Keratinocyte (primary cell): ENCODE measurements around the gene PPP1R7. TPM values are rescaled to one million over a fixed set of nuclear protein-coding genes. Genes with fewer than 3 reads are reported as not detected.

Experiments used
- DNase-seq: peaks from one replicate; pipeline ENCODE4 v3.0.0-alpha.2; 2011; ENCODE audit warnings: low read depth, missing footprints, low spot score
- FAIRE-seq: peaks from 2 replicates; lab custom pipeline; 2011; peaks lifted over from hg19 to GRCh38; lab: Jason Lieb, UNC
- H2AFZ ChIP-seq: 2 replicates; pipeline ENCODE4 v1.6.0; 2012; ENCODE audit warnings: low read length, control low read depth, inconsistent platforms; ENCODE audit not compliant: control insufficient read depth
- H3K27ac ChIP-seq: 2 replicates; pipeline ENCODE4 v1.5.1; 2011; ENCODE audit warnings: low read length; ENCODE audit not compliant: control insufficient read depth, insufficient read depth
- H3K27me3 ChIP-seq: 3 replicates; pipeline ENCODE4 v1.6.0; 2011; ENCODE audit warnings: low read length; ENCODE audit not compliant: control insufficient read depth, insufficient read depth; ENCODE audit errors: extremely low read depth
- H3K36me3 ChIP-seq, 2 experiments: 2 replicates in 1 of 2; 3 replicates in 1 of 2; pipeline ENCODE4 v1.5.1; 2011; ENCODE audit warnings: low read length in 2 of 2, mild to moderate bottlenecking in 1 of 2; ENCODE audit not compliant: control insufficient read depth in 2 of 2, insufficient read depth in 2 of 2; ENCODE audit errors: extremely low read depth in 1 of 2
- H3K4me1 ChIP-seq: 3 replicates; pipeline ENCODE4 v1.5.1; 2011; ENCODE audit warnings: low read length; ENCODE audit not compliant: control insufficient read depth, insufficient read depth; ENCODE audit errors: extremely low read depth
- H3K4me2 ChIP-seq: 3 replicates; pipeline ENCODE4 v1.6.0; 2011; ENCODE audit warnings: low read depth, low read length; ENCODE audit not compliant: control insufficient read depth, insufficient read depth; ENCODE audit errors: extremely low read depth
- H3K4me3 ChIP-seq, 3 experiments: fragments of 200-600 bp in 1 of 3; sonication (generic) in 1 of 3; 2 replicates in 2 of 3; 3 replicates in 1 of 3; pipeline ENCODE4 v1.5.1; 2011 to 2016; ENCODE audit warnings: low read length in 3 of 3, mild to moderate bottlenecking in 3 of 3, control low read depth in 2 of 3, inconsistent platforms in 1 of 3, low read depth in 1 of 3, mixed read lengths in 1 of 3, mixed run types in 1 of 3, moderate library complexity in 1 of 3; ENCODE audit not compliant: control insufficient read depth in 2 of 3, insufficient read depth in 2 of 3; ENCODE audit errors: extremely low read depth in 1 of 3
- H3K79me2 ChIP-seq: 2 replicates; pipeline ENCODE4 v1.6.0; 2012; ENCODE audit warnings: low read length; ENCODE audit not compliant: control insufficient read depth, insufficient read depth
- H3K9ac ChIP-seq: 3 replicates; pipeline ENCODE4 v1.6.0; 2011; ENCODE audit warnings: low read length; ENCODE audit not compliant: control insufficient read depth, insufficient read depth; ENCODE audit errors: extremely low read depth
- H3K9me1 ChIP-seq: 3 replicates; pipeline ENCODE4 v1.6.0; 2011; ENCODE audit warnings: low read length; ENCODE audit not compliant: control insufficient read depth, insufficient read depth; ENCODE audit errors: extremely low read depth
- H3K9me3 ChIP-seq: 2 replicates; pipeline ENCODE4 v1.5.1; 2012; ENCODE audit warnings: low read depth, low read length; ENCODE audit not compliant: control insufficient read depth
- H4K20me1 ChIP-seq: 3 replicates; pipeline ENCODE4 v1.6.0; 2011; ENCODE audit warnings: low read length; ENCODE audit not compliant: control insufficient read depth, insufficient read depth; ENCODE audit errors: extremely low read depth
- CTCF ChIP-seq, 3 experiments: IDR thresholded peaks in 1 of 3; conservative IDR thresholded peaks in 1 of 3; optimal IDR thresholded peaks in 1 of 3; 2 replicates in 2 of 3; 3 replicates in 1 of 3; pipeline versions ENCODE3 to v1.5.1; 2011; ENCODE audit warnings: low read length in 3 of 3, mild to moderate bottlenecking in 3 of 3, moderate library complexity in 2 of 3, control low read depth in 1 of 3, inconsistent platforms in 1 of 3; ENCODE audit not compliant: insufficient read depth in 2 of 3; ENCODE audit errors: extremely low read depth in 1 of 3
- EZH2 ChIP-seq: IDR thresholded peaks from one replicate; pipeline ENCODE4 v1.6.1; 2012; ENCODE audit warnings: inconsistent platforms, mild to moderate bottlenecking, low read length, moderate library complexity
- dilution Hi-C: fragments of 300-500 bp; cut with MboI; formaldehyde crosslinking; loops from one replicate; pipeline ENCODE4 v1.7.0; 2020; ENCODE audit warnings: low sequenced_read_pairs; ENCODE audit not compliant: extremely low pct_ligation_motif_present
- polyA plus RNA-seq, 5 experiments: library from polyadenylated mRNA; depleted of rRNA in 3 of 5; stranded (reverse) in 3 of 5; stranded (forward) in 1 of 5; unstranded in 1 of 5; fragments of >200 nt; gene quantifications; 1 replicate in 1 of 5; 2 replicates in 3 of 5; 3 replicates in 1 of 5; pipeline versions ENCODE4 v1.2.1 to v1.2.3, GENCODE V29; 2011 to 2012; ENCODE audit warnings: missing spikeins in 2 of 5, low read depth in 1 of 5, low replicate concordance in 1 of 5

PPP1R7 gene
- polyA plus RNA-seq, 1 donor (not counting 4 experiments of a cell fraction or from before 2014, with no cell fraction given) = 84.9 TPM

- H3K4me2 ChIP-seq = no peak overlapping the region
- H3K4me1 ChIP-seq = no peaks in the 10 kb centered on the region
- H3K4me3 ChIP-seq = no peak overlapping the region
- H3K9me3 ChIP-seq = no peaks in the 10 kb centered on the region
- no peaks in the 10 kb centered on the region for H3K9me1 ChIP-seq
- no peak overlapping the region for H3K27ac ChIP-seq
- no peaks in the 10 kb centered on the region for H3K27me3 ChIP-seq
- H4K20me1 ChIP-seq = no peaks in the 10 kb centered on the region
- dilution Hi-C loops = no loop called here
- DNase-seq = no peak
- H2AFZ ChIP-seq = no peak overlapping the region
- H3K9ac ChIP-seq = no peak overlapping the region
- no peaks in the 10 kb centered on the region for H3K79me2 ChIP-seq
- no peak for TF ChIP-seq EZH2
- TF ChIP-seq CTCF (optimal IDR thresholded peaks at IDR 0.05 in 1 of 3, IDR thresholded peaks at IDR 0.05 in 1 of 3, conservative IDR thresholded peaks at IDR 0.05 in 1 of 3; ENCODE audit: extremely low read depth in 1 of 3, insufficient read depth in 2 of 3, low read length in 3 of 3) = no peak
- FAIRE-seq = no peak
- H3K36me3 ChIP-seq = peaks cover 0 to 2% of the 10 kb centered on the region in 2 experiments
These were observed 13.5 kb upstream of the PPP1R7 start for GRCh38 chr2:241136661-241137260.

DNA sequence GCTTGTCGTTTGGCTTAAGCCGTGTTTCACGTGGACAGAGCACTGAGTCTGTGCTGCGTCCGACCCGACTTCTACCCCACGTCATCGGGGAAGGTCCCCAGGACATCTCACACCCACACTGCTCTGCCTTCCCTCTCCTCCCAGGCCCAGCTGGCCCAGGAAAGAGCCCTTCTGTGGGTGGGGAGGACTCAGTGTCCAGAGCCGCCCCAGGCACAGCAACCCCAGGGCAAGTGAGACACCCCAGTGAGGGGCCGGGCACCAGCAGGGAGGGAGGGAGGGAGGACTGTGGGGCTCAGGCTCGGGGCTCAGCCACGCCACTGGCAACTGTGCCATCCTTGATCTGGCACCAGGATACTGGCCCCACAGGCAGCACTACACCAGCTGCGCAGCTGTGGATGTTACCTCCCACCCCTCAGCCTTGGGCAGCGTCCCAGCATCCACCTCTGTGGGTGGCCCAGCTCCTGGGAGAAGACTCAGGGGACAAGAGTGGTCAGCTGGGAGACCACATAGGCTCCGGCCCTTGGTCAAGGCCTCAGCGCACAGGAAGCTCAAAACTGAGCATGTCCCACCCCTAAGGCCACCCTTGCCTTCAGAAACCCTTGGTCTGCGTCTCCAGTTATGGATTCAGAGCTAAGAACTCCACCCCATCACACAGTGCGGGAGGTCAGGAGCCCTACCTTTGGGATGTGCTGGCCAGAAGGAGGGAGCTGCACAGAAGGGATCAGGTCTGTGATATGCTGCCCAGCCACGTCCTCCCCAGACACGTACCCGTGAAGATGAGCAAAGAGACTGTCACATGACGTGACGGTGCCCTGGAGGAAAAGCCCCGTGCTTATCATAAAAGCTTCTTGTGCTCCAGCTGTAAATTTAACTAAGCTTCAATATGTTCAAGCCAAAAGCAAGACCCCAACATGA, 12.7 kb upstream of the PPP1R7 start:
- dilution Hi-C loops = no loop called here
- H3K9me1 ChIP-seq = no peaks in the 10 kb centered on the region
- H3K9ac ChIP-seq = no peak overlapping the region
- no peaks in the 10 kb centered on the region for H3K9me3 ChIP-seq
- FAIRE-seq = no peak
- H3K4me2 ChIP-seq = no peak overlapping the region
- TF ChIP-seq CTCF (optimal IDR thresholded peaks at IDR 0.05 in 1 of 3, IDR thresholded peaks at IDR 0.05 in 1 of 3, conservative IDR thresholded peaks at IDR 0.05 in 1 of 3; ENCODE audit: extremely low read depth in 1 of 3, insufficient read depth in 2 of 3, low read length in 3 of 3) (no peak), EZH2 (no peak)
- no peaks in the 10 kb centered on the region for H3K79me2 ChIP-seq
- DNase-seq = no peak
- H3K27me3 ChIP-seq = no peaks in the 10 kb centered on the region
- H4K20me1 ChIP-seq = no peaks in the 10 kb centered on the region
- H3K27ac ChIP-seq = no peak overlapping the region
- H3K4me1 ChIP-seq = no peaks in the 10 kb centered on the region
- no peak overlapping the region for H3K4me3 ChIP-seq
- H2AFZ ChIP-seq = no peak overlapping the region
- peaks cover 0 to 2% of the 10 kb centered on the region in 2 experiments for H3K36me3 ChIP-seq
